Endodermal cell (in vitro differentiated cells): Measurements from ENCODE around the gene ARHGAP11A. TPM values are rescaled to one million over a fixed set of nuclear protein-coding genes. Genes with fewer than 3 reads are reported as not detected.

Experiments used
- DNase-seq: peaks from one replicate; pipeline ENCODE4 v3.0.0-alpha.2; 2017
- H3K27ac ChIP-seq: 2 replicates; pipeline ENCODE4 v1.5.1; 2013; ENCODE audit warnings: mild to moderate bottlenecking, low read depth, low read length, moderate library complexity
- H3K27me3 ChIP-seq: 2 replicates; pipeline ENCODE4 v1.6.1; 2013; ENCODE audit warnings: mild to moderate bottlenecking, low read length, moderate library complexity; ENCODE audit not compliant: insufficient read depth, control insufficient read depth, poor library complexity, severe bottlenecking
- H3K36me3 ChIP-seq: 2 replicates; pipeline ENCODE4 v1.7.0; 2013; ENCODE audit warnings: mild to moderate bottlenecking, low read length, moderate library complexity; ENCODE audit not compliant: control insufficient read depth, insufficient read depth
- H3K4me1 ChIP-seq: one replicate; pipeline ENCODE4 v1.7.0; 2013; ENCODE audit warnings: low read length; ENCODE audit not compliant: control insufficient read depth, insufficient read depth
- H3K4me3 ChIP-seq: 2 replicates; pipeline ENCODE4 v1.5.1; 2013; ENCODE audit warnings: mild to moderate bottlenecking, low read length, moderate library complexity
- H3K9ac ChIP-seq: 2 replicates; pipeline ENCODE4 v1.6.1; 2013; ENCODE audit warnings: mild to moderate bottlenecking, low read length, moderate library complexity; ENCODE audit not compliant: poor library complexity, severe bottlenecking; ENCODE audit errors: extremely low read depth
- H3K9me3 ChIP-seq: 2 replicates; pipeline ENCODE4 v1.6.1; 2013; ENCODE audit warnings: mild to moderate bottlenecking, low read length, moderate library complexity; ENCODE audit not compliant: control insufficient read depth
- H3K27ac Mint-ChIP-seq: 2 replicates; pipeline ENCODE4 v1.8.0; 2020; ENCODE audit warnings: mixed read lengths
- H3K27me3 Mint-ChIP-seq: 2 replicates; pipeline ENCODE4 v1.8.0; 2021; ENCODE audit warnings: mild to moderate bottlenecking, mixed read lengths; ENCODE audit not compliant: insufficient read depth
- H3K36me3 Mint-ChIP-seq: 2 replicates; pipeline ENCODE4 v1.8.0; 2020; ENCODE audit warnings: low read depth, mixed read lengths
- H3K4me1 Mint-ChIP-seq: 2 replicates; pipeline ENCODE4 v1.8.0; 2020; ENCODE audit warnings: mixed read lengths
- H3K4me3 Mint-ChIP-seq: 2 replicates; pipeline ENCODE4 v1.8.0; 2020; ENCODE audit warnings: mild to moderate bottlenecking, moderate library complexity, mixed read lengths
- H3K9me3 Mint-ChIP-seq: 2 replicates; pipeline ENCODE4 v1.8.0; 2020; ENCODE audit warnings: mild to moderate bottlenecking, mixed read lengths
- WGBS, 2 experiments: methylation state at CpG; one replicate each; pipeline versions ENCODE4 v1.1.5 to v1.1.7; 2013; ENCODE audit warnings: missing lambda C conversion rate in 2 of 2, mixed read lengths in 1 of 2; ENCODE audit not compliant: insufficient coverage in 1 of 2, insufficient read length in 1 of 2; 5-methylcytosine and 5-hydroxymethylcytosine counted together
- total RNA-seq, 2 donors: library from RNA; stranded (reverse); fragmentation: NEBNext Ultra II Directional in 1 of 2; extraction: Animal tissue kit (Norgen Biotek cat#: 25700) in 1 of 2; gene quantifications; 2 replicates in 1 of 2; 3 replicates in 1 of 2; pipeline ENCODE4 v1.2.1, GENCODE V29; 2021
- TF ChIP-seq, protein P1 (sequence below): fragments of 200-600 bp; sonication (generic); conservative IDR thresholded peaks from 2 replicates; pipeline ENCODE4 v1.5.0; 2021; ENCODE audit warnings: antibody characterized with exemption, mild to moderate bottlenecking

ARHGAP11A gene
- total RNA-seq, 2 donors from 2014 or later = 61.0 to 107 TPM

- Histone ChIP-seq H3K9me3 (no peaks in the 10 kb centered on the region), H3K9ac (no peak overlapping the region), H3K27ac (no peak overlapping the region), H3K4me1 (peaks cover 4% of the 10 kb centered on the region), H3K36me3 (no peaks in the 10 kb centered on the region), H3K4me3 (no peak overlapping the region), H3K27me3 (no peaks in the 10 kb centered on the region)
- no peak overlapping the region for H3K4me3 Mint-ChIP-seq
- peak; percentile 71 for DNase-seq
- no peaks in the 10 kb centered on the region for H3K9me3 Mint-ChIP-seq
- H3K36me3 Mint-ChIP-seq = no peaks in the 10 kb centered on the region
- peak overlapping the region; percentile 56 for H3K27ac Mint-ChIP-seq
- peaks cover 31% of the 10 kb centered on the region for H3K4me1 Mint-ChIP-seq
- H3K27me3 Mint-ChIP-seq = no peaks in the 10 kb centered on the region
- 61 to 65% methylated on average over 3 to 5 of the region's 5 CpGs for WGBS, 2 experiments
- TF ChIP-seq, protein P1, sequence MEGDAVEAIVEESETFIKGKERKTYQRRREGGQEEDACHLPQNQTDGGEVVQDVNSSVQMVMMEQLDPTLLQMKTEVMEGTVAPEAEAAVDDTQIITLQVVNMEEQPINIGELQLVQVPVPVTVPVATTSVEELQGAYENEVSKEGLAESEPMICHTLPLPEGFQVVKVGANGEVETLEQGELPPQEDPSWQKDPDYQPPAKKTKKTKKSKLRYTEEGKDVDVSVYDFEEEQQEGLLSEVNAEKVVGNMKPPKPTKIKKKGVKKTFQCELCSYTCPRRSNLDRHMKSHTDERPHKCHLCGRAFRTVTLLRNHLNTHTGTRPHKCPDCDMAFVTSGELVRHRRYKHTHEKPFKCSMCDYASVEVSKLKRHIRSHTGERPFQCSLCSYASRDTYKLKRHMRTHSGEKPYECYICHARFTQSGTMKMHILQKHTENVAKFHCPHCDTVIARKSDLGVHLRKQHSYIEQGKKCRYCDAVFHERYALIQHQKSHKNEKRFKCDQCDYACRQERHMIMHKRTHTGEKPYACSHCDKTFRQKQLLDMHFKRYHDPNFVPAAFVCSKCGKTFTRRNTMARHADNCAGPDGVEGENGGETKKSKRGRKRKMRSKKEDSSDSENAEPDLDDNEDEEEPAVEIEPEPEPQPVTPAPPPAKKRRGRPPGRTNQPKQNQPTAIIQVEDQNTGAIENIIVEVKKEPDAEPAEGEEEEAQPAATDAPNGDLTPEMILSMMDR = peak; percentile 75
Observed at GRCh38 chr15:32649342-32649741, 34.0 kb downstream of the ARHGAP11A start.

GRCh38 chr15:32651229-32651837 is 36.0 kb downstream of the ARHGAP11A start:
- Mint-ChIP-seq H3K9me3 (no peaks in the 10 kb centered on the region), H3K27ac (no peak overlapping the region), H3K4me3 (no peak overlapping the region), H3K27me3 (no peaks in the 10 kb centered on the region), H3K4me1 (peaks cover 26% of the 10 kb centered on the region), H3K36me3 (no peaks in the 10 kb centered on the region)
- Histone ChIP-seq H3K9ac (no peak overlapping the region), H3K27ac (no peak overlapping the region), H3K36me3 (no peaks in the 10 kb centered on the region), H3K27me3 (no peaks in the 10 kb centered on the region), H3K4me3 (no peak overlapping the region), H3K9me3 (no peaks in the 10 kb centered on the region), H3K4me1 (peaks cover under 1% of the 10 kb centered on the region)
- peak; percentile 92 for DNase-seq
- TF ChIP-seq, protein P1 = peak; percentile 94
- 42 to 45% methylated on average over 6 of the region's 6 CpGs for WGBS, 2 experiments

GRCh38 chr15:32652178-32652577 is 36.9 kb downstream of the ARHGAP11A start:
- Mint-ChIP-seq H3K36me3 (no peaks in the 10 kb centered on the region), H3K4me1 (peaks cover 26% of the 10 kb centered on the region), H3K9me3 (no peaks in the 10 kb centered on the region), H3K27me3 (no peaks in the 10 kb centered on the region), H3K27ac (peak overlapping the region; percentile 6), H3K4me3 (no peak overlapping the region)
- Histone ChIP-seq H3K27me3 (no peaks in the 10 kb centered on the region), H3K9me3 (no peaks in the 10 kb centered on the region), H3K27ac (no peak overlapping the region), H3K4me3 (no peak overlapping the region), H3K36me3 (no peaks in the 10 kb centered on the region), H3K4me1 (no peaks in the 10 kb centered on the region), H3K9ac (no peak overlapping the region)
- DNase-seq = no peak
- TF ChIP-seq, protein P1 = no peak
- WGBS, 2 experiments = 63 to 67% methylated on average over 3 of the region's 3 CpGs
